HuH-7.5 (cell line): Measurements from ENCODE around the gene CELF5.
A peak's percentile ranks its signal among the peaks of the same experiment; 100 is the strongest.
"Not testable (repeated sequence)": the region's sequence is repeated elsewhere in the genome, so short reads cannot be mapped to it uniquely, and the experiment has no call there.

ENCODE experiments used
- DNase-seq: peaks from one replicate; pipeline ENCODE4 v3.0.0; 2011; ENCODE audit warnings: low spot score

The CELF5 gene

DNA sequence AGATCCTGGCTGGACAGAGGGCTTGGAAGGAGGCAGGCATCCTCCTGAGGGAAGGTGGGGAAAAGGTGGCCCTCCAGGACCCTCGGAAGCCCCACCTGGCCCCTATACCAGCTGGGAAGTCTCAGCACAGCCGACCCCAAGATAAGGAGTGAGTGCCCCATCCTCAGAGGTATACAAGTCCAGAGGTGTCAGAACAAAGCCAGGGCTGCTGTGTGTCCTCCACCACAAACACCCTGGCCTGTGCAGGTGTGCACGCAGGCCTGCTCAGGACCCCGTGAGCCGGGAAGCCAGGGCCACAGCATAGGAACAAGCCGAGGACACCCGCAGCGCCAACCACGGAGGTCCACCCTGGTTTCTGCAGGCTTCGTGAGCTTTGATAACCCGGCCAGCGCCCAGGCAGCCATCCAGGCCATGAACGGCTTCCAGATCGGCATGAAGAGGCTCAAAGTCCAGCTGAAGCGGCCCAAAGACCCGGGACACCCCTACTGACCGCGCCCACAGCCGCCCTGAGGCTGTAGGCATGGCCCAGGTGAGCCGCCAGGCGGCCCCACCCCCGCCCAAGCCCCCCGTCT, 68.6 kb downstream of the CELF5 start:
- DNase-seq: no peak

- no peak for DNase-seq
Measured at GRCh38 chr19:3293560-3293959, 69.1 kb downstream of the CELF5 start.

DNA sequence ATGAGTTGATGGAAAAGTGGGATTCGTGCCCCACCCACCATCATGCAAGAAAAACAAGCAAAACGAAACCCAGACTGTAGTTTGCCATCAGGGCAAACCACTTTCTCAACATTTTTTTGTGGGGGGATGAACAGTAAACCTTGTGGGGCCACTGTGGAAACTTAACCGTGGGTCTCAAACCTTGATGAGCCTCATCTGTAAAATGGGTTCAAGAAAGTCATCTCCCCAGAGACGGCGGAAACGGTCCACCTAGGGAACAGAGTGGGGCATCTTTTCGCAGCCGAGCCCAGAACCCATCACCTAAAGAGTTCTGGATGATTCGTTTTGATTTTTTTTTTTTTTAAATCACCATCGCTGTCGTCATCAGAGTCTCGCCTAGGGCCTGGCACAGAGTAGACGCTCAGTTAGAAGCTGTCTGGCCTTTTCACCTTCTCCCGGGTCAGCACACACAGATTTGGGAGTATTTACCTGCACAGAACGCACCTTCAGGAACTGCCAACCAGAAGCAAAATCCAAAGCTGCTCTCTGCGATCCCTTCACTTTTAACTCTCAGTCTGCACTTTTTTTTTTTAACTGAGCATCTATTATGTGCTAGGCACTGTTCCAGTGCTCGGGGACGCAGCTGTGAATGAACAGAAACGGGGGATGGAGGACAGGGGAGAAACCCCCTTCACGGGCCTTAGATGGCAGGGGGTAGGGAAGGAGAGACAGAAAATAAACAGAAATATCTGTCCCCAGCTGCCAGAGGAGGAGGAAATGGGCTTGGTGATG, 69.8 kb downstream of the CELF5 start:
- no peak for DNase-seq

DNA sequence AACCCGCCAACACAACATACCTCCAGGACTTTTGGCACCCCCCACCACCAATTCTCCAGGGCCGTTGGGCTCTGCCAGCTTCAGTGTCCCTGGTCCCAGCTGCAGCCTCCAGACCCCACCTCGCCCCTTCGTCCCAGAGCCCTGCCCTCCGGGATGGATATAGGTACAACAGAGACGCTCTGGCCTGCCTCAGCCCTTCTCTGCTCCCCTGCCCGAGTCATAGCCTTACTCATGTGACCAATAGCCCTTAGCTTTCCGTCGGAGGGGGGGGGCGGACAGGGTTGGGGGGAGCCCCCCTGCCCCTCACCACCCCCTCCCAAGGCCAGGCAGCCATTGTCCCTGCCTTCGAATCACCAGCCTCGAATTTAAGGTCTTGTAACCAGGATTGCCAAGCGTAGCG, 71.1 kb downstream of the CELF5 start:
- no peak for DNase-seq

DNA sequence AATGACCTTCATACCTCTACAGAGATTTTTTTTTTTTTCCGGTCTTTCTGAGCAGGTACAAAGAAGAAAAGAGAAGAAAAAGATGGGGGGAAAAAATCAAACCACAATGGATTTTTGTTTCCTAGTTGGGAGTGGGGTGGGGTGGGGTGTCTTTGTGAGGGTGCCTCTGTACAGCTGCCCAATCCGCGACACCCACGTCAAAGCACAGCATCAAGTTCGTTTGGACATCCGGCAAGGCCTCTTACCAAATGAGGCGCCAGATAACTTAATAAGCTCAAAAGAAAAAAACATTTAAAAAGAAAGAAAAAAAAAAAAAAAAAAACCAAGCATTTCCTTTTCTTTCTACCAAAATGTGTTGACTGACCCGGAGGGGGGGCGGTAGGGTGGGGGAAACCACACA, 71.6 kb downstream of the CELF5 start:
- DNase-seq: no peak

DNA sequence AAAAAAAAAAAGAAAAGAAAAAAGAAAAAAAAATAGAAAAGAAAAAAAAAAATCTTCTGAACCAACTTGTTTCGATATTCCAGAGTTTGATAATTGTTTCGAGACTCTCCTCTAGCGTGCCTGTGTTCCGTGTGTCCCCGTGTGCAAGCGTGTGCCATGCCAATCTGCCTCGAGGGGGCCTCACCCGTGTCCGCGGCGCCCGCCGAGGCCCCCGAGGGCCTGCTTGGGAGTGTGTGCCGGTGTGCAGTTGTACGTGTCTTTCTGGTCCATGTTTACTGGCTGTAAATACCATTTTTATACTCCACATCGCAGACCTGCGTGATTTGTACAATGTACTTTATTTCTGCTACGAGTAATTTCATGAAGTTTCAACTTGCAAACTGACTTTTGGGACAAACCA, 72.0 kb downstream of the CELF5 start:
- no peak for DNase-seq

DNA sequence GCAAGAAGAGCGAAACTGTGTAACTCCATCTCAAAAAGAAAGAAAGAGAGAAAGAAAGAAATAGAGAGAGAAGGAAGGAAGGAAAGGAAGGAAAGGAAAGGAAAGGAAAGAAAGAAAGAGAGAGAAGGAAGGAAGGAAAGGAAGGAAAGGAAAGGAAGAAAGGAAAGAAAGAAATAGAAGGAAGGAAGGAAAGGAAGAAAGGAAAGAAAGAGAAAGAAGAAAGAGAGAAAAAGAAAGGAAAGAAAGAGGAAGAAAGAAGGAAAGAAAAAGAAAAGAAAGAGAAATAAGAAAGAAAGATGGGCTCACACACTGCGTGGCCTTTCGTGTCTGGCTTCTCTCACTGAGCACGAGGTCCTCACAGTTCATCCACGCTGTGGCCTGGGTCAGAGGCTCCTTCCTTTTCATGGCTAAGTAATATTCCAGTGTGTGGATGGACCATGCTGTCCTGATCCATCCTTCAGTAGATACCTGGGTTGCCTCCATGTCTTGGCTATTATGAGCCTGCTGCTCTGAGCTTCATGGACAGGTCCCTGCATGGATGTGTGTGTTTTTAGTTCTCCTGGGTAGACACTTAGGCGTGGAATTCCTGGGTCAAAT, 74.5 kb downstream of the CELF5 start:
- no peak for DNase-seq

- DNase-seq: not testable (repeated sequence)
Measured at GRCh38 chr19:3300566-3300965, 76.1 kb downstream of the CELF5 start.

GRCh38 chr19:3302755-3303154, 78.3 kb downstream of the CELF5 start:
- DNase-seq: no peak

DNA sequence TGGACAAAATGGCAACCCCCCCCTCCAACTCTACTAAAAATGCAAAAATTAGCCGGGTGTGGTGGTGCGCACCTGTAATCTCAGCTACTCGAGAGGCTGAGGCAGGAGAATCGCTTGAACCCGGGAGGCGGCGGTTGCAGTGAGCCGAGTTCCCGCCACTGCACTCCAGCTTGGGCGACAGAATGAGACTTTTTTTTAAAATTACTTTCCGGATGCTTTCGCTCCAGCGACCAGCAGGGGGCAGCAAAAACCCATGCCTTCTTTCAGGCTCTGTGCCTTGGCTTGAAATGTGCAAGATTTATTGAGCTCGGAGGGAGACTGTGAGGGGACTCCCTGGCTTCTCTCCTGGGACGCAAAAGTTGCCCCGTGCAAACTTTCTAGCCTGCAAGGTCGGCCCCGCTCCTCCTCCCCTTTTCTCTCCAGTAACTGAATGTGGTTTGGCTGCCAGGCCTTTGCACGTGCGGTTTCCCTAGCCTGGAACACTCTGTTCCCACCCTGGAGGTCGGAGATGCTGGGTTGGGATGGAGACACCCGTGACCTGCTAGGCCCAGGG, 80.5 kb downstream of the CELF5 start:
- peak; percentile 79 for DNase-seq

DNA sequence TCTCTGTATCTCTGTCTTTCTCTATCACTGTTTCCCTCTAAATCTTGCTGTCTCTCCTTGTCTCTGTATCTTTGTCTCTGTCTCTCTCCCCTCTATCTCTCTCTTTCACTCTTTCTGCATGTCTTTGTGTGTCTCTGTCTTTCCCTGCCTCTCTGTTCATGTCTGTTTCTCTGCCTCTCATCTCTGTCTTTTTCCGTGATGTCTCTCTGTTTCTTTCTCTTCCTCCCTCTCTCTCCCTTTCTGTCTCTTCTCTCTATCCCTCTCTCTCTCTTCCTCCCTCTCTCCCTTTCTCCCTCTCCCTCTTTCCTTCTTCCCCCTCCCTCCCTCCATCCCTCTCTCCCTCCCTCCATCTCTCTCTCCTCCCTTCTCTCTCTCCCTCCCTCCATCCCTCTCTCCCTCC, 85.3 kb downstream of the CELF5 start:
- no peak for DNase-seq

DNA sequence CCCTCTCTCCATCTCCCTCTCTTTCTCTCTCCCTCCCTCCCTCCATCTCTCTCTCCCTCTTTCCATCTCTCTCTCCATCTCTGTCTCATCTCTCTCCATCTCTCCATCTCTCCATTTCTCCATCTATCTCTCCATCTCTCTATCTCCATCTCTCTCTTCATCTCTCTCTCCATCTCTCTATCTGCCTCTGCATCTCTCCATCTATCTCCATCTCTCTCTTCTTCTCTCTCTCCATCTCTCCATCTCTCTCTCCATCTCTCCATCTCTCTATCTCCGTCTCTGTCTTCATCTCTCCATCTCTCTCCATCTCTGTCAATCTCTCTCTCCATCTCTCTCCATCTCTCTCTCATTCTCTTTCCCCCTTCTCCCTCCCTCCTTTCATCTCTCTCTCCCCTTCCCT, 85.8 kb downstream of the CELF5 start:
- DNase-seq: no peak

DNA sequence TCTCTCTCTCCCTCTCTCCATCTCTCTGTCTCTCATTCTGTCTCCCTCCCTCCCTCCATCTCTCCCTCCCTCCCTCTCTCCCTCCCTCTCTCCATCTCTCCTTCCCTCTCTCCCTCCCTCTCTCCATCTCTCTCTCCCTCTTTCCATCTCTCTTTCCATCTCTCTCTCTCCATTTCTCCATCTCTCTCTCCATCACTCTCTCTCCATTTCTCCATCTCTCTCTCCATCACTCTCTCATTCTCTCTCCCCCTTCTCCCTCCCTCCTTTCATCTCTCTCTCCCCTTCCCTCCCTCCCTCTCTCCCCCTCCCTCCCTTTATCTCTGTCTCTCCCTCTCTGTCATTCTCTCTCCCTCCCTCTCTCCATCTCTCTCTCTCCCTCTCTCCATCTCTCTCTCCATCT, 86.2 kb downstream of the CELF5 start:
- DNase-seq: no peak

- DNase-seq: no peak
Measured at GRCh38 chr19:3313199-3313575, 88.7 kb downstream of the CELF5 start.

DNA sequence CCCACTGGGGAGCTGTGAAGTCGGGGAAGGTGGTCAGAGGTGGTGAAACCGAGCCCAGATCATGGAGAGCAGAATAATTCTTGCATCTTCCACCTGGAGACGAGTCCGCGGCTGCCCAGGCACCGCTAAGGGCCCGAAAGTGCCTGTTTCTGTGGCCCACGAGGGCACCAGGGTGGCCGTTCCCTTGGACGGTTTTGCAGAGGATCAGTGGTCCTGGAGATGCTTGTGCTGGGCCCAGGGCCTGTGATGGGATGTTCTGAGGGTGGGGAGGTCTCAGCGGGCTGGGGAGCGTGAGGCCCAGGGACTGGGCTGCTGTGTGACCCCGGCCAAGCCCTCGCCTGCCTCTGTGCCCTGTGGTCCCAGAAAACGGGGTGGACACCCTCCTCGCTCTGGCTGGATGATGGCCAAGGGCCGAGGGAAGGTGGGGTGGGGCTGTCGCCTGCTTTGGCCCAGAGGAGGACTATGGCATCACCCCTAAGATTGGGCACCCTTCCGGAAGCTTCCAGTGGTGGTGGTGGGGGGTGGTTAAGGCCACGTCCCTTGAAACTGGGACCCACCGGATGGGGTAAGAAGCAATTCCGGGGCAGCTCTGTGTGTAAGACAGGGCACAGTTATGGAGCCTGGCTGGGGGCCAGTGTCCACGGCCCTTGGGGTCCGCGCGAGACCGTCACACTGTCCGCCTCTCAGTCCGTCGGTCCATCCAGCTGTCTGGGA, 90.7 kb downstream of the CELF5 start:
- no peak for DNase-seq

GRCh38 chr19:3315676-3315973, 91.2 kb downstream of the CELF5 start:
- DNase-seq: no peak

- no peak for DNase-seq
Measured at GRCh38 chr19:3316132-3316648, 91.7 kb downstream of the CELF5 start.

GRCh38 chr19:3316659-3317207, 92.3 kb downstream of the CELF5 start:
- DNase-seq: no peak

GRCh38 chr19:3319643-3320353, 95.3 kb downstream of the CELF5 start:
- no peak for DNase-seq

DNA sequence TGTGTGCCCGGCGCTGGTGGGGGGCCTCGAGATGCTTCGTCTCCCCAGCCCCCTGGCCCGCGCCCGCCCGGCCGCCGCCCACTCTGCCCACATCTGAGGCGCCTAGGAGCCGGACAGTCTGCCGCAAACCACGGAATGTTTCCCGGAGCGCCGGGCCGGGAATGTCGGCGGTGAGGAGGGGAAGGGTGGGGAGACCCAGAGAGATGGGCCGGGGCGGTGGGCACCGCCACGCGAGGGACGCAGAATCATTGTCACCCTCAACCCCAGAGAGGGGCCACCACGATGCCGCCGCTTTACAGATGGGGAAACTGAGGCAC, 95.9 kb downstream of the CELF5 start:
- no peak for DNase-seq

DNA sequence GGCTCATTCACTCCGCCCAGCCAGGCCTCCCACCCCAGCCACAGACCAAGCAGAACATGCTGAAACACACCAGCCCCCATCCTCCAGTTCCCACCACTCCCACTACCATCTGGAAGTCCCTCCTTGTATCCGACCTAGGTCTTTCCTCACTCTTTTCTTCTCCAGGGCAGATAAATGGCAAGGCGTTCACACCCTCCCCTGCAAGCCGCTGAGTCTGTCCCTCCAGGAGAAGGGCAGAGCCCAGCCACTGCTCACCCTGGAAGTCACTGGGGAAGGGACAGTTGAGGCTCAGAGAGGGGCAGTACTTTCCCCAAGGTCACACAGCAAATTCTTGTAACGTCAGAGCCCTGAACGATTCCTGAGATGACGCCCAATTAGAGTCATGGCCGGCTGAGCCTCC, 96.4 kb downstream of the CELF5 start:
- DNase-seq: no peak

DNA sequence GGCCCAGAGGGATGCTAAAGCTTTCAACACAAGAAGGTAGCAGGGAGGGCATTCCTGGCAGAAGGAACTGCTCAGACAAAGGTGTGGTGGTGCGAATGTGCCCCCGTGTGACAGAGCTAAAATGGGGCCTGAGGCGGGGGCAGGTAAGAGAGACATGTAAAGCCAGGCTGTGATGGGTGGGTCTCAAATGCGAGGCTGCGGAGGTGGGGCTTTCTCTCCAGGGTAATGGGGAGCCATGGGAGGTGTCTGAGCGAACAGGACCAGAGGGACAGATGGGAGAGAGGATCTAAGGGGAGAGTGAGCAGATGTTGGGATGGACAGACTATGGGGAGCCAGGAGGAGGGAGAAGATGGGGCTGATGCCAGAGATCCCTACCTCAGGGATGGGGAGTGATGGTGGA, 97.2 kb downstream of the CELF5 start:
- DNase-seq: no peak
